Activated T-cell treated with anti-CD3 and anti-CD28 coated beads for 24 hours (primary cell): Measurements from ENCODE around the gene OR51G1.
"Not testable (repeated sequence)": the region's sequence is repeated elsewhere in the genome, so short reads cannot be mapped to it uniquely, and the experiment has no call there.

Experiments used
- DNase-seq: peaks from one replicate; pipeline ENCODE4 v3.0.0-alpha.2; 2020; ENCODE audit warnings: low read depth

Gene OR51G1

GRCh38 chr11:4924239-4924638 is at the start of gene OR51G1:
OR51G1 (minus strand) TSS chr11:4924339; CDS start chr11:4924339, 0 bp downstream.
- no peak for DNase-seq

GRCh38 chr11:4962816-4963215 is 38.7 kb upstream of the OR51G1 start:
- no peak for DNase-seq

GRCh38 chr11:4960877-4961276 is 36.7 kb upstream of the OR51G1 start:
- DNase-seq, result no peak

GRCh38 chr11:4957396-4957795 is 33.3 kb upstream of the OR51G1 start:
- DNase-seq, result no peak

GRCh38 chr11:4955613-4956012 is 31.5 kb upstream of the OR51G1 start, which contains the start of gene OR51A2:
OR51A2 (minus strand) TSS chr11:4955713; CDS start chr11:4955713, 0 bp downstream.
- DNase-seq, result not testable (repeated sequence)

- DNase-seq, result no peak
Observed at GRCh38 chr11:4947505-4947904, 23.4 kb upstream of the OR51G1 start, which contains the start of gene OR51A4. OR51A4 (minus strand) TSS chr11:4947605; CDS start chr11:4947100, 505 bp downstream.

GRCh38 chr11:4936745-4937144 is 12.6 kb upstream of the OR51G1 start:
- no peak for DNase-seq

GRCh38 chr11:4932751-4933150 is 8.6 kb upstream of the OR51G1 start:
- DNase-seq, result no peak

- no peak for DNase-seq
Observed at GRCh38 chr11:4926608-4927007, 2.5 kb upstream of the OR51G1 start.

- no peak for DNase-seq
Observed at GRCh38 chr11:4922304-4922703, 1.8 kb downstream of the OR51G1 start.

- no peak for DNase-seq
Observed at GRCh38 chr11:4921796-4922195, 2.3 kb downstream of the OR51G1 start.

- DNase-seq, result no peak
Observed at GRCh38 chr11:4919250-4919649, 4.9 kb downstream of the OR51G1 start, which contains the start of gene OR51G2. OR51G2 (minus strand) TSS chr11:4919350; CDS start chr11:4915663, 3,687 bp downstream.

- DNase-seq, result no peak
Observed at GRCh38 chr11:4916581-4916980, 7.6 kb downstream of the OR51G1 start.

GRCh38 chr11:4903484-4903883 is 20.7 kb downstream of the OR51G1 start, which contains the start of gene OR51A7:
OR51A7 (plus strand) TSS chr11:4903783; CDS start chr11:4907370, 3,587 bp downstream.
- DNase-seq, result no peak

GRCh38 chr11:4891996-4892640 is 32.0 kb downstream of the OR51G1 start:
- DNase-seq, result no peak

GRCh38 chr11:4890279-4890678 is 33.9 kb downstream of the OR51G1 start:
- DNase-seq, result no peak

GRCh38 chr11:4887591-4887990 is 36.5 kb downstream of the OR51G1 start:
- DNase-seq, result no peak

- no peak for DNase-seq
Observed at GRCh38 chr11:4886186-4886585, 38.0 kb downstream of the OR51G1 start.

GRCh38 chr11:4884361-4884760 is 39.8 kb downstream of the OR51G1 start:
- no peak for DNase-seq

GRCh38 chr11:4882543-4882942 is 41.6 kb downstream of the OR51G1 start:
- DNase-seq, result no peak

GRCh38 chr11:4881860-4882500 is 42.2 kb downstream of the OR51G1 start, which contains the start of gene OR51T1:
OR51T1 (plus strand) TSS chr11:4881900; CDS start chr11:4881900, 0 bp downstream.
- DNase-seq, result no peak

GRCh38 chr11:4881188-4881587 is 43.0 kb downstream of the OR51G1 start:
- DNase-seq, result no peak
